ENCODE data around the gene RAP1GAP2. TPM values are rescaled to one million over a fixed set of nuclear protein-coding genes. Genes with fewer than 3 reads are reported as not detected.

The RAP1GAP2 gene
- total and polyA plus RNA-seq, 7 experiments from 2014 or later, result 0.54 to 95.6 (median 2.6) TPM

DNA sequence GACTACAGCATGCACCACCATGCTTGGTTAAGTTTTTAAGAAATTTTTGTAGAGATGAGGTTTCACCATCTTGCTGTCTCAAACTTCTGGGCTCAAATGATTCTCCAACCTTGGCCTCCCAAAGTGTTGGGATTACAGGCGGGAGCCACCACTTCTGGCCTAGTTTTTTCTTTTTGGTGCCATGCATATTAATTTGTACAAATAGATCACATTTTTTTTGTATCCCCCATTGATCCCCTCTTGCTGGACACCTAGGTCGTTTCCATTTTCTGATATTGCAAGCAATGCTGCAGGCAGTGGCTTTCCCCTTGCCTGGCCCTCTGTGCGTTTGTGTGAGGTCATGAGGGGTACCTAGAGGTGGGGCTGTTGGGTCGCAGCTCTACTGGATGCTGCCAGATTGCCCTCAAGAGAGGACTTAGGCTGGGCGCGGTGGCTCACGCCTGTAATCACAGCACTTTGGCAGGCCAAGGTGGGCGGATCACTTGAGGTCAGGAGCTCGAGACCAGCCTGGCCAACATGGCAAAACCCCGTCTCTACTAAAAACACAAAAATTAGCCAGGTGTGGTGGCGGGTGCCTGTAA lies 23.8 kb downstream of the RAP1GAP2 start:
- peaks cover 9 to 23% (median 14%) of the 10 kb centered on the region in 7 donors for H3K4me1 Mint-ChIP-seq
- ChIA-PET POLR2A (interaction anchor here (0.6 to 1.1 kb wide), 2 partner anchors 24 to 30 kb away, joined by 3 read pairs; partner anchors contain the start of gene RAP1GAP2), CTCF (no interaction called here)
- H3K27ac ChIP-seq (ENCODE audit: low read depth, low read length), result no peak overlapping the region
- no peak for ATAC-seq
- peaks cover 12 to 14% of the 10 kb centered on the region in 2 donors for H3K4me1 ChIP-seq (ENCODE audit: control insufficient read depth in 2 of 2, insufficient read depth in 2 of 2, low read length in 2 of 2)
- H3K9me3 Mint-ChIP-seq, result no peaks in the 10 kb centered on the region
- H3K36me3 Mint-ChIP-seq, result peaks cover 4 to 6% (median 4%) of the 10 kb centered on the region in 5 donors
- intact Hi-C loops (cut with micrococcal nuclease), result loop anchor here in 1 of 2 donors (10.0 kb wide), 1 partner anchor 225 kb away; the partner anchor contains the start of gene PAFAH1B1
- H3K36me3 ChIP-seq (ENCODE audit: control insufficient read depth in 2 of 3, insufficient read depth in 3 of 3, low read length in 3 of 3), result peaks cover 0 to 7% (median 0%) of the 10 kb centered on the region in 3 experiments
- H3K4me3 Mint-ChIP-seq, result no peak overlapping the region
- no peaks in the 10 kb centered on the region for H3K27me3 ChIP-seq (ENCODE audit: control insufficient read depth in 2 of 2, insufficient read depth in 2 of 2, low read length in 2 of 2)
- DNase-seq, result no peak
- H3K9me3 ChIP-seq (ENCODE audit: control insufficient read depth in 2 of 3, low read length in 3 of 3), result no peaks in the 10 kb centered on the region
- H3K27ac Mint-ChIP-seq, result no peak overlapping the region
- H3K27me3 Mint-ChIP-seq, result peaks cover 0 to 14% (median 3%) of the 10 kb centered on the region in 5 donors
- H3K4me3 ChIP-seq (ENCODE audit: low read length), result no peak overlapping the region

DNA sequence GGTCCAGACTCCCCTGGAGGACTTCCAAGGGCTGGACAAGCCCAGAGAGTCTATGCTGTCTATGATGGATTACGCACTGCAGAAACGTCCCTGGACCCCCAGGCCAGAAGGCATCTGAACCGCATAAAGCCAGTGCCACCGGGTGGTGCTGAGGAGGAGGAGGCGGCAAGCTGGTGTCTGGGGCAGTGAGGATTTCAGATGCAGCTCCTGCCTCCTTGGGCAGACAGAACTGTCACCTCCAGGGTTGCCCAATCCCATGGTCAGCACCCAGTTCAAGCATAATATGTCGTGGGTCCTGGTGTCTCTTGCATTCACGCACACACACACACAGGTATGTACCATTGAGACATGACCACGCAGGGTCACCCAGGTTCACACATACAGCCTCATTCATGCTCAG lies 25.6 kb downstream of the RAP1GAP2 start:
- ChIA-PET POLR2A (interaction anchor here (0.7 to 1.2 kb wide), 2 partner anchors 25 to 45 kb away, joined by 3 to 6 read pairs; no protein-coding TSS in a partner anchor), CTCF (no interaction called here)
- Mint-ChIP-seq H3K9me3 (no peaks in the 10 kb centered on the region), H3K4me3 (no peak overlapping the region), H3K27me3 (peaks cover 0 to 15% (median 3%) of the 10 kb centered on the region in 5 donors), H3K27ac (no peak overlapping the region), H3K4me1 (peaks cover 7 to 26% (median 15%) of the 10 kb centered on the region in 7 donors), H3K36me3 (peaks cover 4 to 13% (median 12%) of the 10 kb centered on the region in 5 donors)
- intact Hi-C loops (cut with micrococcal nuclease), result no loop called here
- no peak for DNase-seq
- H3K4me1 ChIP-seq (ENCODE audit: control insufficient read depth in 2 of 2, insufficient read depth in 2 of 2, low read length in 2 of 2), result peaks cover 0 to 4% of the 10 kb centered on the region in 2 donors
- H3K27me3 ChIP-seq (ENCODE audit: control insufficient read depth in 2 of 2, insufficient read depth in 2 of 2, low read length in 2 of 2), result no peaks in the 10 kb centered on the region
- peaks cover 0 to 7% (median 0%) of the 10 kb centered on the region in 3 experiments for H3K36me3 ChIP-seq (ENCODE audit: control insufficient read depth in 2 of 3, insufficient read depth in 3 of 3, low read length in 3 of 3)
- H3K9me3 ChIP-seq (ENCODE audit: control insufficient read depth in 2 of 3, low read length in 3 of 3), result no peaks in the 10 kb centered on the region
- no peak overlapping the region for H3K4me3 ChIP-seq (ENCODE audit: low read length)
- ATAC-seq, result no peak
- H3K27ac ChIP-seq (ENCODE audit: low read depth, low read length), result no peak overlapping the region

DNA sequence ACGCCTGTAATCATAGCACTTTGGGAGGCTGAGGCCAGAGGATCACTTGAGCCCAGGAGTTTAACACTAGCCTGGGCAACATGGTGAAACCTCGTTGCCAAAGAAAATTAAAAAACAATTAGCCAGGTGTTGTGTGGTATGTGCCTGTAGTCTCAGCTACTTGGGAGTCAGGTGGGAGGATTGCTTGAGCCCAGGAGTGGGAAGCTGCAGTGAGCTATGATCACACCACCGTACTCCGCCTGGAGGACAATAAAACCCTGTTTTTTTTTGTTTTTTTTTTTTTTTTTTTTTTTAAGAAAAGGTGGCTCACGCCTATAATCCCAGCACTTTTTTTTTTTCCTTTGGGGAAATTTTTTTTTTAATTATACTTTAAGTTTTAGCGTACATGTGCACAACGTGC lies 26.1 kb downstream of the RAP1GAP2 start:
- Mint-ChIP-seq H3K9me3 (no peaks in the 10 kb centered on the region), H3K27me3 (peaks cover 0 to 19% (median 3%) of the 10 kb centered on the region in 5 donors), H3K4me3 (no peak overlapping the region), H3K27ac (no peak overlapping the region), H3K4me1 (peaks cover 11 to 30% (median 19%) of the 10 kb centered on the region in 7 donors), H3K36me3 (peaks cover 4 to 15% (median 12%) of the 10 kb centered on the region in 5 donors)
- H3K27me3 ChIP-seq (ENCODE audit: control insufficient read depth in 2 of 2, insufficient read depth in 2 of 2, low read length in 2 of 2), result no peaks in the 10 kb centered on the region
- DNase-seq (no peak), ATAC-seq (no peak)
- no peaks in the 10 kb centered on the region for H3K9me3 ChIP-seq (ENCODE audit: control insufficient read depth in 2 of 3, low read length in 3 of 3)
- H3K27ac ChIP-seq (ENCODE audit: low read depth, low read length), result no peak overlapping the region
- peaks cover 0 to 7% (median 0%) of the 10 kb centered on the region in 3 experiments for H3K36me3 ChIP-seq (ENCODE audit: control insufficient read depth in 2 of 3, insufficient read depth in 3 of 3, low read length in 3 of 3)
- H3K4me1 ChIP-seq (ENCODE audit: control insufficient read depth in 2 of 2, insufficient read depth in 2 of 2, low read length in 2 of 2), result peaks cover 0 to 4% of the 10 kb centered on the region in 2 donors
- intact Hi-C loops (cut with micrococcal nuclease), result no loop called here
- no peak overlapping the region for H3K4me3 ChIP-seq (ENCODE audit: low read length)
- POLR2A ChIA-PET, result interaction anchor here (0.7 to 1.2 kb wide), 2 partner anchors 25 to 45 kb away, joined by 3 to 6 read pairs; no protein-coding TSS in a partner anchor
- CTCF ChIA-PET, result no interaction called here

- peaks cover 8% of the 10 kb centered on the region in 2 donors for H3K4me1 ChIP-seq (ENCODE audit: control insufficient read depth in 2 of 2, insufficient read depth in 2 of 2, low read length in 2 of 2)
- intact Hi-C loops (cut with micrococcal nuclease), result no loop called here
- H3K4me3 Mint-ChIP-seq, result no peak overlapping the region
Measured at GRCh38 chr17:2825253-2825970, 29.2 kb downstream of the RAP1GAP2 start.

DNA sequence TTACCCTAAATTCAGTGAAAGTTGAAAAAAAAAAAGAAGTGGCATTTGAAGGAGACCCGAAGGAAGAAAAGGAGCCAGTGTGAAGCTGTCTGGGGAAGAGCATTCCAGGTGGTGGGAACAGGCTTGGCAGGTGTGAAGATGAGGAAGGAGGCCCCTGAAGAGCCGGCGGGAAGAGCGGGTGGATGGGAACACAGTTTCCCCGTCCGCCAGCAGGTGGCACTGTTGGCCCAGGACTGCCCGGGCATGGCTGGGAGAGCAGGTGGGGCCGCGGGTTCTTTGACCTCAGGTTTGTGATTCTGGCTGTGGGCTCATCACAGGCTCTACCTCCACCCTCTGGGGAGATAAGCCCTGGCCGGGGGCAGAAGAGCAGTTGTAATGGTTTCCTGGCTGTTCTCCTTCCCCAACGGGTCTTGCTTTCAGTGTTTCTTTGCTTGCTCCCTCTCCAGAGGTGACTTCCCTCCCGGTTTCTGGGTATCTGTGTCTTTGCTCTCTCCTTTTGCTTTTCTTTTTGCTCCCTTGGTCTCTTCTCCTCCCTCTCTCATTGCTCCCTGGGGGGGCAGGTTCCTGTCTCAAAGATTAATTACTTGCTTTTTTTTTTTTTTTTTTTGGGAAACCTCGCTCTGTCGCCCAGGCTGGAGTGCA lies 32.3 kb downstream of the RAP1GAP2 start:
- Mint-ChIP-seq H3K27me3 (peaks cover 0 to 13% (median 1%) of the 10 kb centered on the region in 5 donors), H3K4me3 (peak overlapping the region in 9 of 10 donors; percentile 30 to 82 (median 56)), H3K36me3 (peaks cover under 1 to 14% (median 9%) of the 10 kb centered on the region in 5 donors), H3K27ac (peak overlapping the region in 3 of 9 donors; percentile 34 to 76 (median 68)), H3K4me1 (peaks cover 23 to 34% (median 29%) of the 10 kb centered on the region in 7 donors), H3K9me3 (peaks cover 0 to 1% (median 0%) of the 10 kb centered on the region in 11 donors)
- H3K4me3 ChIP-seq (ENCODE audit: low read length), result peak overlapping the region; percentile 40
- H3K36me3 ChIP-seq (ENCODE audit: control insufficient read depth in 2 of 3, insufficient read depth in 3 of 3, low read length in 3 of 3), result no peaks in the 10 kb centered on the region
- no peak overlapping the region for H3K27ac ChIP-seq (ENCODE audit: low read depth, low read length)
- POLR2A ChIA-PET, result no interaction called here
- H3K4me1 ChIP-seq (ENCODE audit: control insufficient read depth in 2 of 2, insufficient read depth in 2 of 2, low read length in 2 of 2), result peaks cover 8% of the 10 kb centered on the region in 2 donors
- intact Hi-C loops (cut with micrococcal nuclease), result loop anchor here (1.0 kb wide), 4 partner anchors 14 to 185 kb away; no protein-coding TSS in a partner anchor
- ATAC-seq (peak; percentile 92), DNase-seq (peak; percentile 48 to 85 (median 65))
- no peaks in the 10 kb centered on the region for H3K9me3 ChIP-seq (ENCODE audit: control insufficient read depth in 2 of 3, low read length in 3 of 3)
- CTCF ChIA-PET, result interaction anchor here (0.6 to 3.8 kb wide), 7 partner anchors 8 to 202 kb away, joined by 3 to 16 read pairs (median 4); no protein-coding TSS in a partner anchor
- no peaks in the 10 kb centered on the region for H3K27me3 ChIP-seq (ENCODE audit: control insufficient read depth in 2 of 2, insufficient read depth in 2 of 2, low read length in 2 of 2)

More at GRCh38 chr17:2825253-2825970, 29.2 kb downstream of the RAP1GAP2 start:
- ATAC-seq (no peak), DNase-seq (no peak)
- H3K27me3 ChIP-seq (ENCODE audit: control insufficient read depth in 2 of 2, insufficient read depth in 2 of 2, low read length in 2 of 2), result no peaks in the 10 kb centered on the region
- peaks cover 0 to 7% (median 0%) of the 10 kb centered on the region in 3 experiments for H3K36me3 ChIP-seq (ENCODE audit: control insufficient read depth in 2 of 3, insufficient read depth in 3 of 3, low read length in 3 of 3)
- peaks cover 0 to 1% (median 0%) of the 10 kb centered on the region in 11 donors for H3K9me3 Mint-ChIP-seq
- CTCF ChIA-PET, result interaction anchor here (0.7 to 1.0 kb wide), 3 partner anchors 11 to 39 kb away, joined by 3 to 5 read pairs (median 3); no protein-coding TSS in a partner anchor
- H3K4me1 Mint-ChIP-seq, result peaks cover 21 to 35% (median 31%) of the 10 kb centered on the region in 7 donors
- peaks cover 4 to 15% (median 12%) of the 10 kb centered on the region in 5 donors for H3K36me3 Mint-ChIP-seq
- H3K9me3 ChIP-seq (ENCODE audit: control insufficient read depth in 2 of 3, low read length in 3 of 3), result no peaks in the 10 kb centered on the region
- peaks cover 0 to 13% (median 3%) of the 10 kb centered on the region in 5 donors for H3K27me3 Mint-ChIP-seq
- H3K27ac Mint-ChIP-seq, result no peak overlapping the region
- H3K4me3 ChIP-seq (ENCODE audit: low read length), result no peak overlapping the region
- H3K27ac ChIP-seq (ENCODE audit: low read depth, low read length), result no peak overlapping the region
- POLR2A ChIA-PET, result interaction anchor here (1.4 to 1.6 kb wide), 2 partner anchors 11 to 22 kb away, joined by 3 to 6 read pairs; no protein-coding TSS in a partner anchor

GRCh38 chr17:2830678-2831077 lies 34.4 kb downstream of the RAP1GAP2 start:
- ChIA-PET POLR2A (no interaction called here), CTCF (no interaction called here)
- Histone ChIP-seq H3K27ac (ENCODE audit: low read depth, low read length) (no peak overlapping the region), H3K27me3 (ENCODE audit: control insufficient read depth in 2 of 2, insufficient read depth in 2 of 2, low read length in 2 of 2) (no peaks in the 10 kb centered on the region), H3K4me3 (ENCODE audit: low read length) (no peak overlapping the region), H3K4me1 (ENCODE audit: control insufficient read depth in 2 of 2, insufficient read depth in 2 of 2, low read length in 2 of 2) (peaks cover 8% of the 10 kb centered on the region in 2 donors), H3K9me3 (ENCODE audit: control insufficient read depth in 2 of 3, low read length in 3 of 3) (no peaks in the 10 kb centered on the region), H3K36me3 (ENCODE audit: control insufficient read depth in 2 of 3, insufficient read depth in 3 of 3, low read length in 3 of 3) (no peaks in the 10 kb centered on the region)
- peaks cover 0 to 10% (median 0%) of the 10 kb centered on the region in 5 donors for H3K27me3 Mint-ChIP-seq
- peaks cover 0 to 1% (median 0%) of the 10 kb centered on the region in 11 donors for H3K9me3 Mint-ChIP-seq
- DNase-seq (no peak), ATAC-seq (no peak)
- H3K27ac Mint-ChIP-seq, result no peak overlapping the region
- peaks cover 0 to 9% (median under 1%) of the 10 kb centered on the region in 5 donors for H3K36me3 Mint-ChIP-seq
- H3K4me1 Mint-ChIP-seq, result peaks cover 15 to 27% (median 23%) of the 10 kb centered on the region in 7 donors
- H3K4me3 Mint-ChIP-seq, result no peak overlapping the region
- intact Hi-C loops (cut with micrococcal nuclease), result no loop called here
